HG02938 (cell line): ENCODE data around the gene AP4M1.

Source experiments
- ATAC-seq: cut with Tn5 transposase; IDR thresholded peaks from one replicate; pipeline ENCODE4 v1.9.1; 2021; ENCODE audit warnings: mild to moderate bottlenecking, moderate library complexity; ENCODE audit not compliant: unreplicated experiment

Gene AP4M1

GRCh38 chr7:100107125-100107737, 5.8 kb downstream of the AP4M1 start:
- no peak for ATAC-seq

GRCh38 chr7:100107890-100108289, 6.4 kb downstream of the AP4M1 start:
- ATAC-seq, result no peak

DNA sequence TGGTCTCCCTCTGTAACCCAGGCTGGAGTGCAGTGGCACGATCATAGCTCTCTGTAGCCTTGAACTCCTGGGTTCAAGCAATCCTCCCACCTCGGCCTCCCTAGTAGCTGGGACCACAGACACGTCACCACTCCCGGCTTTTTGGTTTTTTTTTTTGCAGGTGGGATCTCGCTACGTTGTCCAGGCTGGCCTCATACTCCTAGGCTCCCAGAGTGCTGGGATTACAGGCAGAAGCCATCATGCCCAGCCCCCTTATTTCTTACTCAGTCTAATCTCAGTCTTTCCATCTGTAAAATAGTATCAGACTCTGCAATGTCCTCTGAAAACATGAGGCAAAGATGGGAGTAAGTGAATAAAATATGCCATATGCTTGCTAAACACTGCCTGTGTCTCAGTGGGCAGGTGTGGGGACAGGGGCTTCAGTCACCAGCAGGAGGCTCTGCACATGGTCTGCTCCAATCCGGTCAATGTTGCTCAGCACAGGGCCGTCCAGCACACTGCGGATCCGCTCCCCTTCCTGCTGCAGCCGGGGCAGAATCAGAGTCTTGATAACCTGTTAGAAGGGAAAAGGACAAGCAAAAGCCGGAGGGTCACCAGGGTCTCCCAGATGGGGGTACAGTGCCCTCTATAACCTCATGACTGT, 8.2 kb downstream of the AP4M1 start:
- ATAC-seq, result no peak

- no peak for ATAC-seq
Measured at GRCh38 chr7:100111156-100111555, 9.7 kb downstream of the AP4M1 start.

DNA sequence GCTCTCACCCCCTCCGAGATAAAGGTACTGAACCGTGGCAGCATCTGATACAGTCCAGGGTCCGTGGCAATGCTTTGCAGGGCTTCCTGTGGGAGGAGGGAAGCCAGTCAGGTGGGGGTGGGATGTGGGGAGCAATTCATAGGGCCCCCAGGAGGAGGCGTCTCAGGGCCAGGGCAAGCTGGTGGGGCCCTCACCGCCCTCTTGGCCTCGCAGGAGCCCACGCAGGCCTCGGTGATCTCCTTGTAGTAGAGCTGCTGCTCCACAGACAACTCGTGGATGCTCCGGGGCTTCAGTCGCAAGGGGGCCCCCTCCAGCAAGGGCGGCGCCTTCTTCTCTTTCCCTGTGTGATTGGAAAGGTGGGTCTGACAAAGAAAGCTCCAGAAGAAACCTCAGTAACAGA, 10.5 kb downstream of the AP4M1 start:
- no peak for ATAC-seq

GRCh38 chr7:100115026-100115425, 13.6 kb downstream of the AP4M1 start:
- ATAC-seq, result no peak

DNA sequence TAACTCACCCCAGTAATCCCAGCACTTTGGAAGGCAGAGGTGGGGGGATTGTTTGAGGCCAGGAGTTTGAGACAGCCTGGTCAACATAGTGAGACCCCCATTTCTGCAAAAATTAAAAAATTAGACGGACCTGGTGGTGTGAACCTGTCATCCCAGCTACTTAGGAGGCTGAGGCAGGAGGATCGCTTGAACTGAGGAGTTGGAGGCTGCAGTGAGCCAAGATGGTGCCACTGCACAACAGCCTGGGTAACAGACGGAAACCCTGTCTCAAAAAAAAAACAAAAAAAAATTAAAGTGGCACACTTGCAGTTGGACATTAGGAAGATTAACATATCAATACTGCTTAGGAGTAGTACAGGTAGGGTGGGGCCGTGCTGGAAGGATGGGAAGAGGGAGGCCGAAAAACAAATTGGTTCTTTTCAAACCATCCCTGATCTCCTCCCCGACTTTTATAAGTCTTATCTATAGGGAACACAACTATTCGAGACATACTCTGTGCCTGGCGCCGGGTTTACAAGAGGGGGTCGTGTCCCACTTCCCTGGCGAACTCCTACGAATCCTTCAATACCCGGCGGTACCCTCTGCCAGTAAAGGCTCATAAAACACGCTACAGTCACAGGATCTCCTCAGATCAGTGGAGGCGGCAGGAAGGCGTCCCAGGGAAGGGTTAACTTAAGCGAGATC, 17.1 kb downstream of the AP4M1 start:
- no peak for ATAC-seq

DNA sequence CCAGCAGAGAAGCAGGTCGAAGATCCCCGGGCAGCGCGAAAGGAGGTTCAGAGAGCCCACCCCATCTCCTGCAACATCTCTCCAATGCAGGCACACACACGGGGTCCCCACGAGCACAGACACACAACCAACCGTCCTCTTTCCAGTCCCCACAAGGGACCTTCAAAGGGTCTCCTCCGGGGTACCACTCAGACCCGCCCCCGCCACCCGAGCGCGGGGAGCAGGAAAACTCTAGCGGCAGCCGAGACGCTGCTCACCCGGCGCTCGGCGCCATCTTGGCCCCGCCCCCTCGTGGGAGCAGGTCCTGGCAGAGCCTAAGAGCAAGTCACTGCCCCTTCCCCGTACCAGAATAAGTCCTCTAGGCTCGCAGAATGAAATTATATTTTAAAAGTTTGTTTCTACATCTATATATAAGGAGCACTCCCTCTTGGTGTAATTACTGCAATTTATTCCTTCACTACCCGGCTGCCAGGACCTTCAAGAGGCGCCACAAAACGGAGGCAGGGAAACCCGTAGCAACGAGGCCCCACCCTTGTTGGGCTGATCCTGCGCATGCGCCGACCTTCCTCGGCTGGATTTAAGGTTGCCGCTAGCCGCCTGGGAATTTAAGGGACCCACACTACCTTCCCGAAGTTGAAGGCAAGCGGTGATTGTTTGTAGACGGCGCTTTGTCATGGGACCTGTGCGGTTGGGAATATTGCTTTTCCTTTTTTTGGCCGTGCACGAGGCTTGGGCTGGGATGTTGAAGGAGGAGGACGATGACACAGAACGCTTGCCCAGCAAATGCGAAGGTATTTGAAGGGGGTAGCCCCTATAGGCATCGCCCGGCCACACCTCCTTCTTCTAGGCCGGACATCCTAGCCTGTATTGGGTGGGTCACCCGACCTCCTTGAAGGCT, 17.9 kb downstream of the AP4M1 start, which contains the start of the genes CNPY4 and TAF6:
Gene CNPY4 (plus strand): TSS at position 563 of the 898 bp plus-strand sequence. CDS start 111 bp downstream, at position 674.
Gene TAF6 (minus strand): TSS at position 287 of the 898 bp plus-strand sequence. CDS start 5,149 bp downstream, outside the sequence.
- ATAC-seq, result peak; percentile 67

DNA sequence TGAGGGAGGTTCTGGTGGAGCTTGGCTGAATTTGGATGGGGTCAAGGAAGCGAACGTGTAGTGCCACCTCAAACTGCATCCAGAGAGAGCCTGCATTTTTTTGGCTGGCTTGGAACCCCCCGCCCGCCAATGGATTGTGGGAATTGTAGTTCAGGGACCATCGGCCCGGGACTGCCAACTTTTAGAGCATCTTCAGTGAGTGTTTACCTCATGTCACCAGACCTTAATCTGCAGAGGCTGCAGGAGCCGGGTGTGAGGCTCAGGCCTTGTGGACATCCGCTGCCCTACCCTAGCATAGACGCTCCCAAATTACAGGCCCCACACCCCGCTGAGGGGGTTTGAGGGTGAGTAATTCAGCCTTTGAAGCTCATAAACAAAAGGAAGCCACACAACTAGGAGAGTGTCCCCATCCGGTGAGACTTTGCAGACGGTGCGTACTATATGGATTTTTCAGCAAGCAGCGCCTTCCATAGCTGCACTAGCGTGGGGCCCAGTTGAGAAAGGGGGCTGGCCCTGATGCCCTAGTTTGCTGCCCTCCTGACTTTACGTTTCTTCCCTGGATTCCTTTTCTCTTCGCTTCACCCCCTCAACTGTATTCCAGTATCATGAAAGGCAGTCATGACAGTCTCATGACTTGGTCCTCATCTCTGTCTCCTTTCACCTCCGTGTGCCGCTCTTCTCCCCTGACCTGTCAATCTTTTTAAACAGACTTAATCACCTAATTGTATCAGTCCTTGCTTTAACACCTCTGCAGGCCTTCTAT, 18.7 kb downstream of the AP4M1 start:
- ATAC-seq, result peak; percentile 32

- no peak for ATAC-seq
Measured at GRCh38 chr7:100120733-100121036, 19.2 kb downstream of the AP4M1 start.

GRCh38 chr7:100122067-100122466, 20.6 kb downstream of the AP4M1 start:
- no peak for ATAC-seq

DNA sequence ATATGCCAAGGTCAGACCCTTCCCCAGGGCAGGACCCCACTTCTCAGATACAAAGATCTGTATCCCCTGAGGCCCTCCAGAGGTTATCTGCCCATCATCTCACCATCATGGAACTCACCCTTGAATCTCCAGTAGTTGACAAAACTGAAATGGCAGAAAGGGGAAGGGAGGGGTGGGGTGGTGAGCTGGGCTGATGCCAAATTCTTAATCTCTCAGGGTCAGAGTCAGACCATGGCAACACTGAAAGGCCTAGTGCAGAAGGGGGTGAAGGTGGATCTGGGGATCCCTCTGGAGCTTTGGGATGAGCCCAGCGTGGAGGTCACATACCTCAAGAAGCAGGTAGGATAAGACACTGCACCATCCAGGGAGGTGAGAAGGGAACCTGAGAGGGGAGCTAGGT, 21.1 kb downstream of the AP4M1 start:
- no peak for ATAC-seq

DNA sequence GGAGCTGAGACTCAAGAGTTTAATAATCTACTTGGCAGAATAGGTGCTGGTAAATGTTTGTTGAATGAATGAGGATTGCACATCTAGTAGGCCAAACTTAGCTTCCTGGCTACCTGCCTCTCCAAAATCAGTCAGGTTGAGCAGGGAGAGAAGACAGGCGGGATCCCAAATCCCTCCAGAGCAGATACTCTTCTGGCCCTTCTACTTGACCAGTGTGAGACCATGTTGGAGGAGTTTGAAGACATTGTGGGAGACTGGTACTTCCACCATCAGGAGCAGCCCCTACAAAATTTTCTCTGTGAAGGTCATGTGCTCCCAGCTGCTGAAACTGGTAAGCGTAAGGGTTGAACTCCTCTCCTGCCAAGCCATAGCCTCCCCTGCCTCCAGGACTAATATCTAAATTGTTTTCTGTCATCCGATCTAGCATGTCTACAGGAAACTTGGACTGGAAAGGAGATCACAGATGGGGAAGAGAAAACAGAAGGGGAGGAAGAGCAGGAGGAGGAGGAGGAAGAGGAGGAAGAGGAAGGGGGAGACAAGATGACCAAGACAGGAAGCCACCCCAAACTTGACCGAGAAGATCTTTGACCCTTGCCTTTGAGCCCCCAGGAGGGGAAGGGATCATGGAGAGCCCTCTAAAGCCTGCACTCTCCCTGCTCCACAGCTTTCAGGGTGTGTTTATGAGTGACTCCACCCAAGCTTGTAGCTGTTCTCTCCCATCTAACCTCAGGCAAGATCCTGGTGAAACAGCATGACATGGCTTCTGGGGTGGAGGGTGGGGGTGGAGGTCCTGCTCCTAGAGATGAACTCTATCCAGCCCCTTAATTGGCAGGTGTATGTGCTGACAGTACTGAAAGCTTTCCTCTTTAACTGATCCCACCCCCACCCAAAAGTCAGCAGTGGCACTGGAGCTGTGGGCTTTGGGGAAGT, 23.1 kb downstream of the AP4M1 start:
- no peak for ATAC-seq

DNA sequence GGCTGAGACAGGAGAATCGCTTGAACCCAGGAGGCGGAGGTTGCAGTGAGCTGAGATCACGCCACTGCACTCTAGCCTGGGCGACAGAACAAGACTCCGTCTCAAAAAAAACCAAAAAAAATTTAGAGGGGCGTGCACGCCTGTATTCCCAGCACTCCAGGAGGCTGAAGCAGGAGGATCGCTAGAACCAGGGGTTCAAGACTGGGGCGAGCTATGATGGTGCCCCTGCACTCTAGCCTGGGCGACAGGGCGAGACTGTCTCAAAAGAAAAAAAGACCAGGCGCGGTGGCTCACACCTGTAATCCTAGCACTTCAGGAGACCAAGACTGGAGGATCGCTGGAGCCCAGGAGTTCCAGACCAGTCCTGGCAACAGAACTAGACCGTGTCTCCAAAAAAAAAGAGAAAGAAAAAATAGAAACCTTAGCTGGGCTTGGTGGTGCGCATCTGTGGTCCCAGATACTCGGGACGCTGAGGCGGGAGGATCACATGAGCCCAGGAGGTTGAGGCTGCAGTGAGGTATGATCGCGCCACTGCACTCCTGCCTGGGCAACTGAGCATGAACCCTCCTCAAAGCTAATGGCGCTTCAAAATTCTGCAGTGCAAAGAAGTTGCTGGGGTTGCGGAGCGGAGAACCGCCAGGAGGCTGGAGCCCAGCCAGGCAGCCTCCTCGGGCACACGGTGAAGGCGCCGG, 24.9 kb downstream of the AP4M1 start:
- peak; percentile 47 for ATAC-seq

DNA sequence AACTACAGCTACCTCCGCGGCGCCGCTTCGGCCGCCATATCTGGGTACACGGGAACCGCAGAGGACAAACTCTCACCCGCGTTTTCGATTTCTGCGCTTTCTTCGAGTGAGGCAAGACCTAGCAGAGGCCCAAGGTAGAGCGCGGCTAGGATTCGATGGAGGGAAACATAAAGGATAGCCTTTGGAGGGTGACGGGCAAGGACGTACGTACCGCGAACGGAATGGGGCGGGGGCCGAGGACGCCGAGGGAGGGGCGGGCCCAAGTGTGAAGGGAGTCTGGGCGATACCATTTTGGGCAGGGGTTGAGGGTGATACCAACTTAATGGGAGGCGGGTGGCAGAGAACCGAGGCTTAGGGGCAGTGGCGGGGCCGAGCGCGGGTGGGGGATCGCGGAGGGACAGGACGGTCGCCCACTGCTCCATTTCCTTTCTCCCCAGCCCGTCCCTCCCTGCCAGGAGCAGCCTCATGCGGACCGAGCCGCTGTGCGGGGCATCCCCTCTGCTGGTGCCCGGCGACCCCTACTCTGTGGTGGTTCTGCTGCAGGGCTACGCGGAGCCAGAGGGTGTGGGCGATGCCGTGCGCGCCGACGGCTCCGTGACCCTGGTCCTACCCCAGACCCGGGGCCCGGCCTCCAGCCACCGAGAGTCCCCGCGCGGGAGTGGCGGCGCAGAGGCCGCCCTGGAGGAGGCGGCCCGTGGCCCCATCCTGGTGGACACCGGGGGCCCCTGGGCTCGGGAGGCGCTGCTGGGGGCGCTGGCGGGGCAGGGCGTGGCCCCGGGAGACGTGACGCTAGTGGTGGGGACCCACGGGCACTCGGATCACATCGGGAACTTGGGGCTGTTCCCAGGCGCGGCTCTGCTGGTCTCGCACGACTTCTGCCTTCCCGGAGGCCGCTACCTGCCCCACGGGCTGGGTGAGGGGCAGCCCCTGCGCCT, 25.8 kb downstream of the AP4M1 start, which contains the start of gene MBLAC1:
Gene MBLAC1 (plus strand): TSS at position 37 of the 935 bp plus-strand sequence. CDS start 429 bp downstream, at position 466.
- ATAC-seq, result peak; percentile 62

DNA sequence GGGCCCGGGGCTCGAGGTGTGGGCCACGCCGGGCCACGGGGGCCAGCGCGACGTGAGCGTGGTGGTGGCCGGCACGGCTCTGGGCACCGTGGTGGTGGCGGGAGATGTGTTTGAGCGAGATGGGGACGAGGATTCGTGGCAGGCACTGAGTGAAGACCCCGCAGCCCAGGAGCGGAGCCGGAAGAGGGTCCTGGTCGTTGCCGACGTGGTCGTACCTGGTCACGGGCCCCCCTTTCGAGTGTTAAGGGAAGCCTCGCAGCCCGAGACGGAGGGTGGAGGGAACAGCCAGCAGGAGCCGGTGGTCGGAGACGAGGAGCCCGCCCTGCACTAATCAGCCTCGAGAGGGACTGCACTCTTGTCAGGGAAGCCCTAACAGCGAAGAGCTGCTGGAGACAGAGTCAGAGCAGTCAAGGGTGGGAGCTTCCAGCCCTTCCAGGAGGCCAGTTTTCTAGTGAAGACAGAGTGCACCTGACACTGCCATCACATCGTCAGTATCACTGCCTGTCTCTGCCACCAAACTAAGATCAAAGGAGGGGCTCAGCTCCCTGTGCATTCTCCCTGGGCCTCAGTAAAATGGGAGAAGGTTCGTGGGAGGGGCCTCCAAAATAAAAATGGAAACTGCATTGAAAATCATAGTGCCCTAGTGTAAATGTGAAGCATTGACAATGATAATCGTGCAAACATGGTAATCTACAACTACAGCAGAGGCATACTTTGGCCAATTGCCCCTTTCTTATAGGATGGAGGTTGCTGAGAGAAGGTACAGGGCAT, 26.6 kb downstream of the AP4M1 start:
- no peak for ATAC-seq

DNA sequence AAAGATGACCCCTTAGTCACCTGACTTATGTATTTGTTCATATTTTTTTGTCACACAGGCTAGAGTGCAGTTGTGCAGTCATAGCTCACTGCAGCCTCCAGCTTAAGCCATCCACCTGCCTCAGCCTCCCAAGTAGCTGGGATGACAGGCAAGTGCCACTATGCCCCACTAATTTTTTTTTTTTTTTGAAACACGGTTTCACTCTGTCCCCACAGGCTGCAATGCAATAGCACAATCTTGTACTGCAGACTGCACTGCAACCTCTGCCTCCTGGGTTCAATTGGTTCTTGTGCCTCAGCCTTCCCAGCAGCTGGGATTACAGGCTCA, 27.2 kb downstream of the AP4M1 start:
- no peak for ATAC-seq
